Measurements from ENCODE around the gene SLC24A5. TPM values are rescaled to one million over a fixed set of nuclear protein-coding genes. Genes with fewer than 3 reads are reported as not detected.
A peak's percentile ranks its signal among the peaks of the same experiment; 100 is the strongest.

SLC24A5 gene
- total and polyA plus RNA-seq, 2 donors (not counting 3 experiments of a cell fraction or from before 2014, with no cell fraction given), result not detected

GRCh38 chr15:48176957-48177356 is 56.2 kb downstream of the SLC24A5 start:
- TF ChIP-seq MAX (IDR thresholded peaks at IDR 0.05; ENCODE audit: insufficient read depth, insufficient read length) (no peak), POLR2AphosphoS5 (IDR thresholded peaks at IDR 0.05; ENCODE audit: insufficient read depth, low read depth, low read length) (no peak)
- BruUV-seq (replicated peaks), result TSS peak; percentile 61
- DNase-seq (ENCODE audit: low read depth, low spot score) (no peak), FAIRE-seq (no peak)
- Histone ChIP-seq H3K27me3 (ENCODE audit: control insufficient read depth in 2 of 2, insufficient read depth in 2 of 2, low read length in 2 of 2) (no peaks in the 10 kb centered on the region), H4K20me1 (replicated peaks; ENCODE audit: control insufficient read depth, extremely low read depth, insufficient read depth, low read length) (no peaks in the 10 kb centered on the region), H3K9ac (replicated peaks; ENCODE audit: extremely low read depth, insufficient read depth, low read length) (peak overlapping the region; percentile 87), H3K4me2 (ENCODE audit: insufficient read depth, low read length) (peak overlapping the region; percentile 64), H2AFZ (ENCODE audit: low read depth, low read length) (peak overlapping the region; percentile 4), H3K79me2 (ENCODE audit: control insufficient read depth, insufficient read depth, low read length) (peaks cover 47% of the 10 kb centered on the region), H3K9me3 (replicated peaks; ENCODE audit: control insufficient read depth, insufficient read depth, low read length) (no peaks in the 10 kb centered on the region), H3K4me1 (ENCODE audit: control insufficient read depth, extremely low read depth, insufficient read depth, low read length) (peaks cover 12% of the 10 kb centered on the region), H3K4me3 (replicated peaks in 1 of 3; ENCODE audit: insufficient read depth in 1 of 3, low read depth in 1 of 3, low read length in 3 of 3) (peak overlapping the region; percentile 14 to 68 (median 60)), H3K9me1 (replicated peaks; ENCODE audit: control insufficient read depth, extremely low read depth, insufficient read depth, low read length) (no peaks in the 10 kb centered on the region), H3K36me3 (ENCODE audit: control insufficient read depth in 2 of 2, extremely low read depth in 1 of 2, insufficient read depth in 2 of 2, low read length in 2 of 2) (no peaks in the 10 kb centered on the region), H3K27ac (ENCODE audit: insufficient read depth, low read depth, low read length) (peak overlapping the region; percentile 84)
- intact Hi-C loops (cut with micrococcal nuclease) (loop anchor here (1.0 to 10.0 kb wide), 4 partner anchors 27 to 462 kb away; partner anchors contain the start of genes DUT and SEMA6D), dilution Hi-C loops (cut with MboI; ENCODE audit: extremely low pct_ligation_motif_present, low sequenced_read_pairs) (no loop called here)
- POLR2A ChIA-PET, result interaction anchor here (0.6 to 1.2 kb wide), 2 partner anchors 27 to 64 kb away, joined by 3 to 6 read pairs; no protein-coding TSS in a partner anchor
- CTCF ChIA-PET, result interaction anchor here (1.0 to 2.1 kb wide), 7 partner anchors 10 to 92 kb away, joined by 3 to 6 read pairs (median 4); no protein-coding TSS in a partner anchor

- Histone ChIP-seq H3K4me2 (ENCODE audit: insufficient read depth, low read length) (peak overlapping the region; percentile 64), H3K9me3 (replicated peaks; ENCODE audit: control insufficient read depth, insufficient read depth, low read length) (no peaks in the 10 kb centered on the region), H2AFZ (ENCODE audit: low read depth, low read length) (peak overlapping the region; percentile 4), H3K9me1 (replicated peaks; ENCODE audit: control insufficient read depth, extremely low read depth, insufficient read depth, low read length) (no peaks in the 10 kb centered on the region), H3K27ac (ENCODE audit: insufficient read depth, low read depth, low read length) (peak overlapping the region; percentile 84), H3K36me3 (ENCODE audit: control insufficient read depth in 2 of 2, extremely low read depth in 1 of 2, insufficient read depth in 2 of 2, low read length in 2 of 2) (no peaks in the 10 kb centered on the region), H3K9ac (replicated peaks; ENCODE audit: extremely low read depth, insufficient read depth, low read length) (peak overlapping the region; percentile 87), H4K20me1 (replicated peaks; ENCODE audit: control insufficient read depth, extremely low read depth, insufficient read depth, low read length) (no peaks in the 10 kb centered on the region), H3K4me1 (ENCODE audit: control insufficient read depth, extremely low read depth, insufficient read depth, low read length) (peaks cover 12% of the 10 kb centered on the region), H3K27me3 (ENCODE audit: control insufficient read depth in 2 of 2, insufficient read depth in 2 of 2, low read length in 2 of 2) (no peaks in the 10 kb centered on the region), H3K79me2 (ENCODE audit: control insufficient read depth, insufficient read depth, low read length) (peaks cover 43% of the 10 kb centered on the region), H3K4me3 (replicated peaks in 1 of 3; ENCODE audit: insufficient read depth in 1 of 3, low read depth in 1 of 3, low read length in 3 of 3) (peak overlapping the region; percentile 14 to 68 (median 60))
- TF ChIP-seq MAX (IDR thresholded peaks at IDR 0.05; ENCODE audit: insufficient read depth, insufficient read length) (no peak), MYC (IDR thresholded peaks at IDR 0.05; ENCODE audit: low read depth, low read length) (no peak), POLR2AphosphoS5 (IDR thresholded peaks at IDR 0.05; ENCODE audit: insufficient read depth, low read depth, low read length) (no peak), GATA2 (IDR thresholded peaks at IDR 0.05; ENCODE audit: insufficient read depth, insufficient read length, low read depth, low read length) (no peak), POLR2A (IDR thresholded peaks at IDR 0.05; ENCODE audit: low read depth, low read length) (no peak), EZH2 (IDR thresholded peaks at IDR 0.05; ENCODE audit: borderline replicate concordance, low read depth, low read length, severe bottlenecking) (no peak), CTCF (IDR thresholded peaks at IDR 0.05; ENCODE audit: extremely low read depth in 1 of 2, insufficient read depth in 1 of 2, low read depth in 1 of 2, low read length in 2 of 2) (no peak), JUN (IDR thresholded peaks at IDR 0.05; ENCODE audit: borderline replicate concordance, insufficient read depth, insufficient read length, low read depth) (peak; percentile 86), FOS (IDR thresholded peaks at IDR 0.05; ENCODE audit: borderline replicate concordance, insufficient read depth, low read length) (peak; percentile 12)
- POLR2A ChIA-PET, result interaction anchor here (0.6 to 1.2 kb wide), 2 partner anchors 27 to 64 kb away, joined by 3 to 6 read pairs; no protein-coding TSS in a partner anchor
- intact Hi-C loops (cut with micrococcal nuclease), result loop anchor here (1.0 to 10.0 kb wide), 4 partner anchors 27 to 463 kb away; partner anchors contain the start of genes DUT and SEMA6D
- DNase-seq (ENCODE audit: low read depth, low spot score) (peak; percentile 83), FAIRE-seq (peak; percentile 78)
- dilution Hi-C loops (cut with MboI; ENCODE audit: extremely low pct_ligation_motif_present, low sequenced_read_pairs), result no loop called here
- no TSS peak for BruUV-seq (replicated peaks)
- CTCF ChIA-PET, result interaction anchor here (1.0 to 2.1 kb wide), 7 partner anchors 10 to 92 kb away, joined by 3 to 6 read pairs (median 4); no protein-coding TSS in a partner anchor
Observed at GRCh38 chr15:48177383-48177765, 56.6 kb downstream of the SLC24A5 start.

Measured in endothelial cell of umbilical vein (primary cell).